Stimulated activated CD8-positive, alpha-beta memory T cell treated with anti-CD3 and anti-CD28 coated beads, Interleukin-7, amount 100 ng/mL, for 48 hours (primary cell): Measurements from ENCODE around the gene RAB24.
A peak's percentile ranks its signal among the peaks of the same experiment; 100 is the strongest.
"Not testable (repeated sequence)": the region's sequence is repeated elsewhere in the genome, so short reads cannot be mapped to it uniquely, and the experiment has no call there.

Experiments used
- DNase-seq, 2 donors: peaks; one replicate each; pipeline ENCODE4 v3.0.0-alpha.2; 2020; ENCODE audit warnings: low read depth in 1 of 2; ENCODE audit errors: extremely low read depth in 1 of 2

RAB24 gene

DNA sequence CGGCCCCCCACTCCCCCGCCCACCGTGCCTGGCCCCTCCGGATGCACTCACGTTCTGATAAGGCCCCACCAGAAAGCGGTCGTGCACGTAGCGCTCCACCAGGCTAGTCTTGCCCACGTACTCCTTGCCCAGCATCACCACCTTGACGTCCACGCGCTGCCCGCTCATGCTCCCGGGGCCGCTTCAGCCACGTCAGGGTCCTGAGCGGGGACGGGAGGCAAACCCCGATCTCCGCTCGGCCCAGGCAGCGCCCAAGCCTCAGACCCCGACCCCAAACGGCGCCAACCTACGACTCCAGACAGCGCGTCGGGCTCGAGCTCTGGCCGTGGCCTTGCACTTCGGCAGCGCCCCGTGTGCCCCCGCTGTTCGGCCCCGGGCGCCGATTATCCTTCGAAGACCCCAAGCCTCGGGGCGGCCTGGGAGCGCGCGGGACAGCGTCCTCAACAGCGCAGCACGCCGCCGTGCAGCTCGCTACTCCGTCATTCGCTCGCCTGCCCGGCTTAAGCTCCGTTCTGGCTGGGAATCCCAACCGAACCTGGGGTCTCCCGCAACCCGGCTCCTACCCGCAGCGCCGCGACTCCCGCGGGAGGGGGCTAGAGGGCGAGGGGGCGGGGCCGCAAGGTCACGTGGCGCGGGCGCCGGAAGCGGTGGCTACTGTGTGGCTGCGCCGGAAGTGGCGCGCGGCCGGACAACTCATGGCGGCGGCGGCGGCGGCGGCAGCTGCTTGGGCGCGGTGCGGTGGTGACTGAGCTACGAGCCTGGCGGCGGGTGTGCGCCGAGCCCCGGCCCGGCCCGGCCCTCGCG, at the start of gene RAB24, which contains the start of gene PRELID1:
RAB24 (minus strand) TSS at position 599 of the 804 bp plus-strand sequence; CDS start at position 168, 431 bp downstream.
PRELID1 (plus strand) TSS at position 679 of the 804 bp plus-strand sequence. CDS start 187 bp downstream, outside the sequence.
- peak; percentile 73 to 82 for DNase-seq

DNA sequence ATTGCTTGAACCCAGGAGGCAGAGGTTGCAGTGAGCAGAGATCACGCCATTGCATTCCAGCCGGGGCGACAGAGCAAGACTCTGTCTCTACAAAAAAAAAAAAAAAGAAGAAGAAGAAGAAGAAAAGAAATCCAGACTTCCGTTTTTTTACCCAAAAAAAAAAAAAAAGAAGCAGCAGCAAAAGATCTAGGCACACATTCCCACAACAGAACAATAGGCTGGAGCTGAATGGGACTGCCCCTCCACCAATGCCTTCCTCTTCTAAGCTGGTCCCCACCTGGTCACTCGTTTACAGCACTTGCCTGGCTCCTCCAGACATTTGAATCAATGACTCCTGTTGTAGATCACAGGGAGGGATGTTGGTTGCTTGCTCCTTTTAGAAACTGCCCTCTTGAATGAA, 49.6 kb upstream of the RAB24 start:
- no peak for DNase-seq

DNA sequence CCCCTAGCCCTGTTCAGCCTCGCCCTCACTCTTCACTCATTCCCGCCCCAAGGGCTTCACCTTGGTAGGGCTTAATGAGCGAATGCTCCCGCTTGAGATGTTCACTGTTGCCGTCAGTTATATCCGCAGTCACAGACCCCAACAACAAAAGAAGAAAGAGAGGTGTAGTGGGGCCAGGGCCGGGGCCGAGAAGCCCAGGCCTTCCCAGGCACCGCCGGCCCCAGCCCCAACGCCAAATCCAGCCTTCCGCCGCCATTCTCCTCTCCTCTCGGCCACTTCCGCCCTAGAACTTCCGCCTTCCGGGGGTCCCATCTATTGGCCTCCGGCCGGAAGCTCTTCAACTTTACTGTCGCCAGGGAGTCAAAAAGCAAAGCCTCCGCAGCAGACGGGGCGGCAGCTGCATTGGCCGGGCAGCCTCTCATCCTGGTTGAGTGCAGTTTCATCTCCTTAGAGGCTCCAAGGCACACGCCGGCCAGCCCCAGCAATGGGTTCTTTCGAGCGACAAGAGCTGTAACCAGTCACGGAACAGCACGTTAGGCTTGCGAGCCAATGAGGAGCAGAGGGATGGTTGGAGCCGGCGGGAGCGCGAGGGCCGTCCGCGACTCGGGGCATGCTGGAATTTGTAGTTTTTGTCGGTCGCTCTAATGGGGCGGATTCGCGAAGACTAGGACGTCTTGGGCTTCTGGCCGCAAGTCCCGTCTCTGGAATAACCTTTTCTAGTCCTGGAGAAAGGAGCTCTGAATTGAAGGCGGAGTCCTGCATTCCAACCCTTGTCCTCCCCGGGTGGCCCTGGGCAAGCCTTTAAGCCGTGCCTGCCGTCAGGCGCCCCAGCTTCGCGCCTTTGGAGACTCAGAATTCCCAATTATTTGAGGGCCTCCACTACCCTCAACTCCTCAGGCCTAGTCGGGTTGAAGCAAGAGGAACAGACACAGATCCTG, 48.1 kb upstream of the RAB24 start, which contains the start of gene LMAN2:
LMAN2 (minus strand) TSS at position 277 of the 938 bp plus-strand sequence; CDS start at position 256, 21 bp downstream.
- DNase-seq: peak; percentile 76 to 88

DNA sequence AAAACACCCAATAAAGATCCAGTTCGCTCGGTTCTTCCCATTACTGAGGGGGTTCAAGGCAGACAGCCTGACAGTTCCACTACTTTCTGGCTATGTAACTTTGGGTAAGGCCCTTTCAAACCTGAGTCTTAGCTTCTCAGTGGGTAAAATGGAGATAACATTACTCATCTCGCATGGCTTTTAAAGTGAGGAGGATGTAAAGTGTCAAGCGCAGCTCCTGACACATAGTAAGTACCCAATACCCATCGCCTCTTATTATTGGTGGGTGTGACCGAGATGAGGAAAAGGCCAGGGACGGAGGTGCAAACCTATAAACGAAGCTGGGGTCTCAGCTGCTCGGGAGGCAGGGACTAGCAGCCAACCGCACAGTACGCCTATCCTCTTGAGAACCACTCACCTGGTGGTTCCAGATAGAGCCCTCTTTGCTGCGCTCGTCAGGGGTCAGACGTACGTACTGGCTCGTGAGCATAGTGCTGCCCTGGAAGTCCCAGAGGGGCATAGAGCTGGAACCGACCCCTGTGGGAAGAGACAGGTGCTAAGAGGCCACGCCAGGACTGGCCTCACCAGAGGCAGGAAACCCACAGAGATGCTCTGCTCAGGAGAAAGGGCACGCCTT, 47.4 kb upstream of the RAB24 start:
- DNase-seq: no peak

DNA sequence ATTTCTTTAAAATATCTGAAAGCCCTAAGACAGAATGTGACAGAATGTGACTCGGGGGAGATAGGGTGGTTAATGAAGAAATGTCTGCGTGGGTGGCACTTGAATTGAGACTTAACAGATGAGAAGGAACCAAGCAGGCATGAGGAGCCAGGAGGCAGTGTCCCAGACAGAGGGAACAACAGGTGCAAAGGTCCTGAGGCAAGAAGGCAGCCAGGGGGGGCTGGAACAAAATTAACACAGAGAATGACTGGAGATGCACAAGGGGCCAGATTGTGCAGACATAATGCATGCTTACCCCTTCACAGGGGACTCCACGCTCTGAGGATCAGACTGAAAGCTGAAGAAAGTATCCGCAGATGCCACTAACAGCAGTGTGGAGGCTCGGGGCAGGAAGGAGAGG, 46.2 kb upstream of the RAB24 start:
- DNase-seq: no peak

DNA sequence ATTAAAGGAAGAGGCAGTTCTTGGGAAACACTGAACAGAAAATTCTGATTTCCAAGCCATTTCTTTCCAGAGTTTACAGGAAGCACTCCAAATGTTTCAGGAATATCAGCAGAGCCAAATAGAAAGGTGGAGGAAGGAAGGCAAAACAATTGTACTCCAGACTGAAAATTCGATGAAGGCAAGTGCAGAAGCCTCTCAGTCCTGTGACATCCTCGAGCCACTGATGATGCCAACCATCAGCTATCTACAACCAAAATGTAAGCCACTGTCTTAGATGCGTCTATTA, 45.8 kb upstream of the RAB24 start:
- no peak for DNase-seq

DNA sequence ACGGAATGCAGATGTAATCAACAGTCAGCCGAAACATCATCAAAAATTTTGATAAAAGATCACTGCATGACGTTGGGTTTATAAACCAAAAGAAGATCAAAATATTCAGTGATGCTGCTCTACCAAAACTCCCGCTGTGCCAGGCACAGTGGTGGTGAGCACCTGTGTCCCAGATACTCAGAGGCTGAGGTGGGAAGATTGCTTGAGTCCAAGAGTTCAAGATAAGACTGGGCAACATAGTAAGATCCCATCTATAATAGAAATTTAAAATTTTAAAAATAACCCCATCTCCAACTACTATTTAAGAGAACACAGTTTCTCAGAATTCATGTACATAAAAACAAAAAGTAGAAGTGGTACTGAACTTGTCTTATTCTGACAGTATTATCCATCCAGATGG, 44.2 kb upstream of the RAB24 start:
- DNase-seq: no peak

DNA sequence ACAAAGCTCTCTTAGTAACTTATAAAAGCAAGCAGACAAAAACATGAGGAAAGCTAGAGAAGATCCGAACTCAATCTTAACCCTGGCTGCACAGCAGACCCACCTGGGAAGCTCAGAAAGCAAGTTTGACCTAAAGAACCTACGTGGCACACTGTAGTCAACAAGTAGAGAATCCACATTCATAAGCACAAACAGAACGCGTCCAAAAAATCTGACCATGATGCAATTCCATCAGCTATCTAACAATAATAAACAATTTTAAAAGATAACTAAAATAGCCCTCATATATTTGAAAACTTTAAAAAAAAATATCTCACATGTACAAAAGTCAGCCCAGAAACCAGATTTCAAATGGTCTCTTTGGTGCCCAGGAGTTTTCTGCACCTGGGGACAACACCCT, 43.3 kb upstream of the RAB24 start:
- no peak for DNase-seq

DNA sequence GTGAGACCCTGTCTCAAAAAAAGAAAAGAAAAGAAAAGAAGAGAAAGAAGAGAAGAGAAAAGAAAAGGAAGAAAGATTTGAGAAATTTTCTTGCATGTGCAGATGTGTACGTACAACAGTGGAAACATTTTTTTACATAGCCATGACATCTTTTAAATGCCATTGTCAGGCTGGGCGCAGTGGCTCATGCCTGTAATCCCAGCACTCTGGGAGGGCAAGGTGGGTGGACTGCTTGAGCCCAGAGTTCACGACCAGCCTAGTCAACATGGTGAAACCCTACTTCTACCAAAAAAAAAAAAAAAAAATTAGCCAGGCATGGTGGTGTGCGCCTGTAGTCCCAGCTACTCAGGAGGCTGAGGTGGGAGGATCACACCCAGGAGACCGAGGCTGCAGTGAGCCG, 41.4 kb upstream of the RAB24 start:
- no peak for DNase-seq

DNA sequence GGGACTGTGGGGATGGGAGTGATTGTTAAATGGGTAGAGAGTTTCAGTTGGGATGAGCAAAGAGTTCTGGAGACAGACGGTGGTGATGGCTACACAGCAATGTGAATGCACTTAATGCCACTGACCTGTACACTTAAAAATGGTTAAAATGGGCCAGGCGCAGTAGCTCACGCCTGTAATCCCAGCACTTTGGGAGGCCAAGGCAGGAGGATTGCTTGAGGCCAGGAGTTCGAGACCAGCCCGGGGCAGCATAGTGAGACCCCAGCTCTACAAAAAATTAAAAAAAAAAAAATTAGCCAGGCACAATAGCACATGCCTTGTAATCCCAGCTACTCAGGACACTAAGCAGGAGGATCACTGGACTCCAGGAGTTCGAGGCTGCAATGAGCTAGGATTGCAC, 40.3 kb upstream of the RAB24 start:
- no peak for DNase-seq

DNA sequence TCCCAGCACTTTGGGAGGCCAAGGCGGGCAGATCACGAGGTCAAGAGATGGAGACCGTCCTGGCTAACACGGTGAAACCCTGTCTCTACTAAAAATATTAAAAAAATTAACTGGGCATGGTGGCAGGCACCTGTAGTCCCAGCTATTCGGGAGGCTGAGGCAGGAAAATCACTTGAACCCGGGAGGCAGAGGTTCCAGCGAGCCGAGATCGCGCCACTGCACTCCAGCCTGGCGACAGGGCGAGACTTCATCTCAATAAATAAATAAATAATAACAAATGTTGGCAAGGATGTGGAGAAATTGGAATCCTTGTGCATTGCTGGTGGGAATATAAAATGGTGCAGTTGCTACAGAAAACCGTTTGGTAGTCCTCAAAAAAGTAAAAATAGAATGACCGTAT, 39.5 kb upstream of the RAB24 start:
- DNase-seq: not testable (repeated sequence)

DNA sequence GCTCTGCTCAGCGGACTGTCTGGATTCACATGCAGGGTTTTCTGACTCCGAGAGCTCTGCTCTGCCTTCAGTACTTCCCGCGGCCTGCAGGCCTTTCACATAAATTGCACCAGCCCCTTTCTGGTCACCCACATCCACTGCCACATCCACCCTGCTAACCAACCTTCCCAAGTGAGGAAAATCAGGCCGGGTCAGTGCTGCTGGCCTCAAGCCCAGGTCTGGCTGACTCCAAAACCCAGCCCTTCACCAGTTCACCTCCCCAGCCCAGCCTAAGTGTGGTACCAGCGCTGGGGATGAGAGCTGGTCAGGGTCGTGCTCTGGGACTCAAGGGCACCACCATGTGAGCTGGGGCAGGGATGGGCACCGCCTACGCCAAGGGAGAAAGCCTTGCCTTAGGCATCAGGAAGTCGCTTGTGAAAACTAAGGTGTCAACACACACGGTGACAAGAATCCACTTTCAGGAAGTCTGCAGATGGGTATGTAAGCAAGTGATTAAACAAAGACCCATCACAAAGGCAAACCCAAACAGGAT, 35.7 kb upstream of the RAB24 start:
- DNase-seq: no peak

DNA sequence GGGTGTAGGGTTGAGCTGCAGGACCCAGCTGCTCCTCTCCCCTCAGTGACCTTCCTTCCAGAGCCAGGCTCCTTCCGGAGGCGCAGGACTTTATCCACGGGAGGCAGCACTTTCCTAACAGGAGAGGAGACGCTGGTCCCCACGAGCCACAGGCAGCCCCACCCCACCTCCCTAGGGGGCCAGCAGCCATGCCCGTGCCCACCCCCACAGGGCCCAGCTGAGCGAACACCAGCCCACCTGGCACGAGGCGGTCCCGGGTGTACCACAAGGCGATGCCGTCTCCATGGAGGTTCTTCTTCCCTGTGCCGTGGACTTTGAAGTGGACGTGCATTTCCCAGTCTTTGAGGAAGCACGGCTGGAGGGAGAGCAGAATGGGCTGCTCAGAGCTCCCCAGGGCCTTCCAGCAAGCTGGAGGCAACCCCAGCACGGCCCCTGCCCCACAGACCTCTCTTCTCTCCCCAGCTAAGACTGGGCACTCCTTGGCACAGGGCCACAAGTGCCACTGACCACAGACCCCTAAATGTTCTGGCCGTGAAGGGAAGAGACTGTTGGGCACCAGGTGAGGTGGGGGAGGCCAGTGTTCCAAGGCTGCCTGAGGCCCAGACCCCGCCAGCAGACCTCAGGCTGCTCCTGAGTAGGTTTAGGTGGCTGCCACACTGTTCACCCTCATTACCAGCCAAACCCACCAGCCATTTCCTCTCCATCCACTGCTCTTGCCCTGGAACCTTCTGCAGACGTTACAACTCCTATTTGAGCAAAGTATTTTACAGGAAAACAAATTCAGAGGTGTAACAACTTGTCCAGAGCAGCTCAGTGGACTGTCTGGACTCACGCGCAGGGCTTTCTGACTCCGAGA, 35.0 kb upstream of the RAB24 start:
- no peak for DNase-seq

DNA sequence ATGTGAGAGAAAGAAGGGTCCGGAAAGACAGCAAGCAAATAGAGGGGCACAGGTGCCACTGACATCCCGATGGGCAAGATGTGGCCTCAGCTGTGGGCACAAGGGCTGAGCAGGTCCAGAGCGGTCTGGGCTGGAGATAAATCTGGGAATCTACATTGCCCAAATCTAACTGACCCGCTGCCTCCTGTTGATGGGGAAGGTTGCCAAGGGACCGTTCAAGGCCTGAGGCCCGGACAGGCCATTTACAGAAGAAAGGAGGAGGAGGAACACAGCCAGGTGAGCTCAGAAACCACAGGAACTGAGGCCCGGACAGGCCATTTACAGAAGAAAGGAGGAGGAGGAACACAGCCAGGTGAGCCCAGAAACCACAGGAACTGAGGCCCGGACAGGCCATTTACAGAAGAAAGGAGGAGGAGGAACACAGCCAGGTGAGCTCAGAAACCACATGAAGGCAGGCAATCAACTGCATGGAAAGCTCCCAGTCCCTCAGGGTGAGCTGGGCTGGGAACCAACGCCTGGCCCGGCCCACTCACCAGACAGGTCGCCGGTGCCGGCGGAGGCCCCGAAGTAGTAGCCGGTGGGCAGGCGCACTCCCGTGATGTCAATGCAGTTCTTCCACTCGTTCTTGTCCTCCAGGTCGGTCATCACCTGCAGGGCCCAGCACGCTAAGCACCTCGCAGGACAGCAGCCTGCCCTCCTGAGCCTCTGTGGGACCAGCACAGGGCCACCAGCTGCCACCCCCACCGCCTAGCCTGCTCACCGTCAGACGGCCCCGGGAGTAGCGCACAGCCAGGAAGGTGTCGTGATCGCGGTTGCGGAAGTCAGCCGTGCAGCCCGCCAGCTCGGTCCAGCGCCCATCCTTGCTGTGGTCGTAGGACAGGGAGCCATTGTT, 33.3 kb upstream of the RAB24 start:
- DNase-seq: no peak

DNA sequence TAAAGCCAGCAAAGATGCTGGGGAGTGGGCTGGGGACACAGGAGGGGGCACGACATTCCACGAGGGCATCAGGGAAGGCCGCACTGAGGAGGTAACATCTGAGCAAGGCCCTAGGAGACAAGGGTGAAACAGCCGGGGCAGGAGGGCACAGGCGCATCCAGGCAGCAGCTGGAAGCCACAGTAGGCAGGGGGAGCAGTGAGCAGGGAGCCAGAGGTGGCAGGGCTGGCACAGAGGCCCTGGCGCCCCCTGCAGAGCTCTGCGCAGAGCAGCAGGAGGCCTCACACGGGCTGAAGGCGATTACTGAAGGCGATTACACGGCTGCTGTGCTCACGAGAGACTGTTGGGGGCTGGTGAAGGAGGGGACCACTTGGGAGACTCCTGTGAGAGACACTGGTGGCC, 32.6 kb upstream of the RAB24 start:
- no peak for DNase-seq

DNA sequence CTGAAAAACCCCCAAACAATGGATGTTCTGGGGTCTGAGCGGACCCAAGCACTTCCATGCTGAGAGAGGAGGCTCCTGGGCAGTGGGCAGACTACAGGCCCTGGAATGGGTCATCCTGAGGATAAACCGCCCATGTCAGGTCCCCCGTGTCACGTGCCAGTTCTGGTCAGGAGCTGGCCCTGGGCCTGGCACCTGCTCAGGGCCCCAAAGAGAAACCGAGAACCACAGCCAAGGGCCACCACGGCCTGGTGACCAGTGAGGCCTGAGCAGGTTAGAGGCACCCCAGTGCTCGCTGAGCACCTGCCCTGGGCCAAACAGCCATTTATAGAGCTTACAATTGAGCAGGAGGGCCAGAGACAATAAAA, 32.2 kb upstream of the RAB24 start:
- DNase-seq: no peak

DNA sequence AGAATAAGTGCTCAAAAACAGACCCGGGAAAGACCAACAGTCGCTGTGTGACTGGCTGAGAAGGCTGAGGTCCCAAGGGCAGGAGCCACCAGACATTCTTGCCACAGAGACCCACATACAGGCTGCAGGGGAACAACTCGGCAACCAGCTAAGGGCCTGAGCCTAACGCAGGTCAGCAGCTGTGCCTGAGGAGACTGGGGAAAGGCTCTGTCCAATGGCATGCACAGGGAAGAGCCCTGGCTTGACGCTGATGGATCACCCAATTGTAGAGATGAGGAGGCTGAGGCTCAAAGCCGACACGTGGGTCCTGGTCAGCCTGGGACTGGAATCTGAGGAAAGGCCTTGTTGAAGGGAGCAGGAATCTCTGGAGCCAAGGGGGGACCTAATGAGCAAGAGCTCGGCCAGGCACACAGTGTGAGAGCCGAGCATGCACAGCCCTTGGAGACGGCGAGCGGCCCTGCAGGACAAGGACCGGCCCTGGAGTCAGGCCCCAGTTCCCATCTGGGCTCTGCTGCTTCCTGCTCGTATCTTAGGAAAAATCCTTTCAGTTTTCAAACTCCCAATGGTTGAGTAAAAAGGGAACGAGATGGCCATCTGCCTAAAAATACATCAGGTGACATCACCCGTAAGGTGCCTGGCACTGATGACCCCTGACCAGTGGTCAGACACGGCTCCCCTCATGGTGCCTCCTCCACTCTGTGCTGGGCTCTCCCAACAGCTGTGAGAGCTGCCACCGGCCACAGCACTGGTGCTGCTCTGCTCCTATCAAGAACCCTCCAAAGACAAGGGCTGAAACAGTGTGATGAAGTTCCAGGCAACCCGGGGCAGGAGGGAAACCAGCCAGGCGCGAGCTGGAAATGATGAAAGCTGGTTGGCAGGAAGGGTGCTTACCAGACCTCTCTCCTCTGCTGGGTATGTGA, 31.5 kb upstream of the RAB24 start:
- no peak for DNase-seq

DNA sequence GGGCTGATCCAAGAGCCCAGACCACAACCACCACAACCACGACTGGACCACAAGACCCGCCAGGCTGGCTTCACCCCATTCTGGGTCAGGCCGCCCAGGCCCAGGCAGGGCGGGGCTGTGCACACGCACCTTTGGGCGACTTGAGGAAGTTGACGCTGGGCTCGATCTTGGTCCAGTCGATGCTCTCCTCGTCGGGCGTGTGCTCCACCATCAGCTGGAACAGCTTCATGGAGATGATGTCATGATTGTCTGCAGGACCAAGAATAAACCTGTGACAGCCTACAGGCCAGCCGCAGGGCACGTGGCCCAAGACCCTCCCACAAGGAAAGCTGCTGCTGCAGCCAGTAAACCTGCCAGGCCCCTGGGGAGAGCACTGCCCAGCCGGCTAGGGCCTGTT, 30.6 kb upstream of the RAB24 start:
- no peak for DNase-seq
